Measurements from ENCODE around the gene EPG5.
"Not testable (repeated sequence)": the region's sequence is repeated elsewhere in the genome, so short reads cannot be mapped to it uniquely, and the experiment has no call there.

EPG5 gene

DNA sequence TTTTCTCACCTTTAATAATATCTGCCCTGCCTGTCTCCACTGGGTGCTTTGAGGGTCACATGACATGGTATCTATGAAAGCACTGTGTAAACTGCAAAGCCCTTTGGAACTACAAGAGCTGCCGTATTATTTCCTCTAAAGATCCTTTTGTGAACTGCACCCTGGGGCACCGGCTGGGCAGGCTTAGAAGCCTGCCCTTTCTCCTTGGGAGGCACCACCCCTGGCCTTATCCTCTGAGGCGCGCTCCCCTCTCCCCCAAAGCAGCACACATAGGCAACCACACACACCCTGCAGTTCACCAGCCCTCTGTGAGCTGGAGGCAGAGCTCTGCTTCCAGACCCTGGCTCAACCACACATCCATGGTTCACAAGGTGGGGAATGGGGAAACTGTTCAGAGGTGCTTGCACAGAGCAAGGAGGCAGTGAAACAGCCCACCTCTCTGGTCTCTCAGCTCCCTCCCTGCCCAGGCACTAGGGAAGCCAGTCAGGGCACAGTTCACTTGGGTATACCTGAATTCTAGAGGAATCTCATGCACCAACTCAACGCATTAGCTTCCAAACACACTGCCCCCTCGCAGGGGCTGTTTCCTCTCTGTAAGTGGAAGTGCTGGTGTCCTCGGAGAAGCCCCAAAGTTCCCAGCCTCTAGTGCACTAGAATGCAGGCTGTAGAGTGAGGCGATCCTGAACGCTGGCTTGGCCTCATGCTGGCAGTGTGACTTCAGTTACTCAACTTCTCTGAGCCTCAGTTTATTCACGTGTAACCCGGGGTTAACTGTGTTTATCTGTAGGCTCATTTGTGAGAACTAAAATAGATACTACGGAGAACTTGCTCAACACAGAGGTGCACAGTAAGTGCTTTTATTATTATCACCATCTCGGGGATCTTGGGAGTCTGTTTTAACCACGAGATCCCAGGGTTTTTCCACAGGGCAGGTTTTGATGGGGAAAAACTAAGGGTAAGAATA is 130.6 kb downstream of the EPG5 start:
- no peak for DNase-seq

DNA sequence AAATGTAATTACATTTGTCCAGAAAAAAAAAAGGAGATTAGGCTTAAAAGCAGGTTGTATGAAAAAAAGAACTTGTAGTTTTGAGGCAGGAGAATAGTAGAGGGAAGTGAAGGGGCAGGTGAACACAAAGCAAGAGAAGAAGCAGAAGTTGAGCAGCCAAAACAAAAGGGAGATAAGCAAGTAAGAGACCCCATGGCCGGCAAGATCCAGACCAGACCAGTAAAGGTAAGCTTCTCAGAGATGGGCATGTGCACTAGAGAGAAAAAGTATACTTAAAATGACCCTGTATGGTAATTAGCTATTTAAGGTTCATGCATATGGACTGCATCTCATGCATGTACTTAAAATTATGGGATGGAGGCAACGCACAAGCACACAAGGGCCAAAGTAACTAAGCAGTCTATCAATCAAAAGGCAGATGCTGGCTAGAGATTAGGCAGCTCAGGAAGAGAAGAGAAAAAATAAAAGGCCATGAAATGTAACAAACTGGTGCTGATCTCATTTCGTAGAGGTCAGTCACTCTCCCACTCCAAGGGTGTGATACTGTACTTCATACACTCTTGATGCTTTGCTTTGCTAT is 132.0 kb downstream of the EPG5 start:
- no peak for DNase-seq

DNA sequence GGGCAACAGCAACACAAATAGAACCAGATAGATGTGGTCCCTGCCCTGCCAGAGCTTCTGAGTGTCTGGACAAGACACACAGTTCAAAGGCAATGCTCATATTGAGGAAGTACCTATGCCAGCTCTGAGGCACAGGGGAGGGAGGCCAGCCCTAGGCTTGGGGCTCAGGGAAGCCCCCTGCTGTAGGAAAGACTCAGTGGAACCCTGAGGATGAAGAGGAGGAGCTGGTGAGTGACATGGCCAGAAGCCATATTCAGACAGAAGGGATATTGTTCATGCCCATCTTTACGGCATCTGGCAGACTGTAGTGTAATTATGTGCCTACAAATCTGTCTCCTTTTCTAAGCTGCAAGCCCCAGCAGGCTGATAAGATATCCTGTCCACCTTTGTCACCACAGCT is 132.8 kb downstream of the EPG5 start:
- DNase-seq, result no peak

DNA sequence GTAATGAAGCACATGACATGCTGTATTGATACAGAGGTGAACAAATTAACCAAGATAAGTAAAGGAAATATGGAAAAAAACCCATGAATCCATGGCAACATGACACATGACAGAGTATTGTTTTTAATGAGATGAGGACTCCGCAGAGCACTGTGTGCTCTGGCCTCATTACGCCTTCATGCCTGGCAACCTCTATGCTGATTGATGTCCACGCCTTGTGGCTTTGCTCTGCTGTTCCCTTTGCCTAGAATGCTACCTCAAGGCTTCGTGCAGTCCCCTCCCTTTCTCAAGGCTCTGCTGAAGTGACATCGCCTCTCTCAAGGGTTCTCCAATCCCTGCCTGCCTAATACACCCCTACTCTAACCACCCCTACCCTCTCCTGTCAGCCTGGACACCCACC is 133.3 kb downstream of the EPG5 start:
- no peak for DNase-seq

DNA sequence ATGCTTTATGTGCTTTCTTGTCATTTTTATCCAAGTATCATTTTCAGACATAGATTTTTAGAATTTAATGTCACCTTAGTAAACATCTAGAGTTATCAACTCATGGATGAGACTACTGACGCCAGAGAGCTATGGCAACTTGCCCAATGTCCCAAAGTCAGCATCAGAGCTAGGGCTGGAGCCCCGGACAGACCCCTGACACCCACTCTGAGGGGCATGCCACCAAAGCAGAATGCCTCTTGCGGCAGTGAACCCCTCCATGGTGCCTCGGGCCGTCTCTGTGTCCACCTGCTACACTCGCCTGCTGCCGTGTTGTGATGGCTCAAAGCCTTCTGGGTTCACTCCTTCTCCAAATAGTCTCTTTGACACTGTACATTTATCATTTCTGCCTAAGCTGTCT is 136.2 kb downstream of the EPG5 start:
- DNase-seq, result no peak

DNA sequence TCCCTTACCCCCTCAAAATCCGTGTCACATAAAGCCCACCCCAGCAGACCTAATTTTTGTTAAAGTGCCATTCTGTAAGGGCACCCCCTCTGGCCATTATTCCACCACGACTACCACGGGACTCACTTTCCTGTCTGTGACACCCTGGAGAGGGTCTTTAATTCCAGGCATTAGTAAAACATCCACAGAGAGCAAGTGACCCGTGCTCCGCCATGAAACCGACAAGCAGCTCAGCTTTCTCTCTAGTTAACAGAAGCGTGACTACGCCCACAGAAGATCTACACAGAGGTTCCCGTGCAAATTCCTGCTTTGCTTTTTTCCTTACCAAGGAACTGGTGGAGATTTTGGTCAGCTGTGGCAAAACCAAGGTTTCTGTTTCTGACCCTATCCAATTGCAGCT is 137.3 kb downstream of the EPG5 start:
- DNase-seq, result no peak

DNA sequence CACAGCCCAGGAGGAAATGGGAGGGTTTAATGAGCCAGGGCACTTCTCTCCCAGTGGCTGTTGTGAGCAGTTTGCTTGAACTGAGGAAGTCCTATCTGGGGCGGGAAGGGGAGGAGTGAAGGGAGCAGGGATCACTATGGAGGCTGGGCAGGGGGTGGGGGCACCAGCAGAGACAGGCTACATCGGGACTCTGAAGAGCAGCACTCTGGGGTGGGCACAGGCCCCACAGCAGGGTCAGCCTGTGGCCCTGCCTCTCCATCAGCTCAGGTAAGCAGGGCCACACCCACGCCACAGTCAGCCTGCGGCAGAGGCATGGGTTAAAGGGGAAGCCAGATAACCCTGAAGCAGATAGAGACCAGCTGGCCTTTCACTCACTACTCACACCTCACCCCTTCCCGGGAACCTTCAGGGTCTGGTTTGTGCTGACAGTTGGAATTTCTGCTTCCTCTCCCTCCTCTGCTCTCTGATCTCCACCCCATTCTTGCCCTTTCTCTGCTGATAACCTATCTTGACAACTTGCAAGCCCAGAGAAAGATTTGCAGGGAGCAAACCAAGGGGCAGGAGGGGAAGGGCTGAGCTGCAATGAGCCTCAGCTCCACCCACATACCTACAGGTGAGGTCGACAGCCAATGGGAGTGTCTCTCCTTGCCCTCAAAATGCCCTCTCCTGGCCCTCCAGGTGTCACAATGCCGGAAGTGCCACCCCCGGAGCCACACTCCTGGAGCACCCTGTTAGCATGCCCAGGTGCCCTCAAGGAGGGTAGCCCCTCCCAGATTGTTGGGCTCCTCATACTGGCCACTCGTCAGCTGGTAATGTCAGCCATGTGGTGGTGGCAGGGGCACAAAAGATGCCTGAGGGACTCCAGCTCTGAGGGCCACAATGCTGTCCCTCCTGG is 138.0 kb downstream of the EPG5 start:
- DNase-seq, result no peak

DNA sequence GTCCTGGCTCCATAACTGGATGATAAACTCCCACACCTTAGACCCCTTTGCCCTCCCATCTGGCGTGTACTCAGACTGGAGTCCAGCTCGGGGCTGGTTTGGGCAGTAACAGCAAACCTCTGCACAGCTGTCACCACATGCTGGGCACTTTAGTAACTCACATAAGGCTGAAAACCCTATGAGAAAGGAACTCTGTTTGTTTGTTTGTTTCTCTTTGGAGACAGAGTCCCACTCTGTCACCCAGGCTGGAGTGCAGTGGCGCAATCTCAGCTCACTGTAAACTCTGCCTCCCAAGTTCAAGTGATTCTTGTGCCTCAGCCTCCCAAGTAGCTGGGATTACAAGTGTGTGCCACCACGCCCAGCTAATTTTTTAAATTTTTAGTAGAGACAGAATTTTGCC is 140.4 kb downstream of the EPG5 start:
- not testable (repeated sequence) for DNase-seq

DNA sequence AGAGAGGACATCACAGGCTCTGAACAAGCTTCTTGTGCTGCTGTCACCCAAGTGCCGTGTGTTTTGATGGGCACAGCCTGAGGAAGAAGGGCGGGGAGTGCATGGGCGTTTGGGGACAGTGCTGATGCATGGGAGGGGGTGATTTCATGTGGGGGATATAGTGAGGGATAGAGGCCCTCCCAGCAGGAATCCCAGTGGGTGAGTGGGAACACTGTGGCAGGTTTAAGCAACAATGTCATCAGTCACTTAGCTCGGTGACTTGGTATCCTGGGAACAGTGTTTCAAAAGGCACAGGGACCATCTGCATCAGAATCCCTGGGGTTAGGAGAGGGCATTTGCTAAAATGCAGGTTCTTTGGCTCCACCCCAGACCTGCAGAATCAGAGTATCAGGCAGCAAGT is 141.0 kb downstream of the EPG5 start:
- no peak for DNase-seq

DNA sequence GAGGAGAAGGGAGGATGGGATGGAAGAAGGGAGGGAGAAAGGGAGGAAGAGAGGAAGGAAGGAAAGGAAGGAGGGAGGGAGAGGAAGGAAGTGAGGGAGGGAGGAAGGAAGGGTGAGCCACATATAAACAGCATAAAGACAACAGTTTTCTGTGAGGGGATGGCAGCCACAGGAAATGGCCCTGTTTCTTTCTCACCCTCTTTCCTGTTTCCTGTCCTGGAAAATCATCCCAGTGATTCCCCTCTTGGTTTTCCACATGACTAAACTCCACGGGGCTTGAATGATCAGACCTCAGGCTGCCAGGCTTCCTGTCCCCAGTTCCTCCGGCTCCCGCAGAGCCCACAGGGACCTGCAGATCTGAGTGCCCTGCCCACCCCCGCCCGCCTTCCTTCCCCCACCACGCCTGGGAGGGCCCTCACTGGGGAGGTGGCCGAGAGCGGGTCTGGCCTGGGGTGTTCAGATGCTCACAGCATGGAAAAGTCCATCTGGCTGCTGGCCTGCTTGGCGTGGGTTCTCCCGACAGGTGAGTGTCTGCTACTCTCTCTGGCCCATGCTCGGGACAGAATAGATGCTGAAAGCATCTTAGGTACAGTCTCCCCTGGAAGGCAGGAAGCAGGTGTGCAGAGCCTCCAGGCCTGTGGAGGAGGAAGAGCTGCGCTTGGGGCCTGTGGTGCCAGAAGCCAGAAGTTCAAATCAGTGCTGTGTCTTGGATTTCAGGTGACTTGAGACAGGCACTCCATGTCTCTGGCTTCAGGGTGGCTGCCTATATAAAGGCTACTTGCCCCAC is 141.7 kb downstream of the EPG5 start, which contains the start of gene SIGLEC15:
Gene SIGLEC15 (plus strand): TSS at position 418 of the 787 bp plus-strand sequence. CDS start 54 bp downstream, at position 472.
- no peak for DNase-seq

DNA sequence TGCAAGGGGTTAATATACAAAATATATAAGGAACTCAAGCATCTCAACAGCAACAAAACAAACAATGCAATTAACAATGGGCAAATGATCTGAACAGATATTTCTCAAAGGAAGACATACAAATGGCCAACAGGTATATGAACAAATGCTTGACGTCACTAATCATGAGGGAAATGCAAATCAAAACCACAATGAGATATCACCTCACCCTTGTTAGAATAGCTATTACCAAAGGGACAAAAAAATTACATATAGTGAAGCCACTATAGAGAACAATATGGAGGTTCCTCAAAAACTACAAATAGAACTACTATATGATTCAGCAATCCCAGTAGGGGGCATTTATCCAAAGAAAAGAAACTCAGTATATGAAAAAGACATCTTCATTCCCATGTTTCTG is 145.4 kb downstream of the EPG5 start:
- no peak for DNase-seq

DNA sequence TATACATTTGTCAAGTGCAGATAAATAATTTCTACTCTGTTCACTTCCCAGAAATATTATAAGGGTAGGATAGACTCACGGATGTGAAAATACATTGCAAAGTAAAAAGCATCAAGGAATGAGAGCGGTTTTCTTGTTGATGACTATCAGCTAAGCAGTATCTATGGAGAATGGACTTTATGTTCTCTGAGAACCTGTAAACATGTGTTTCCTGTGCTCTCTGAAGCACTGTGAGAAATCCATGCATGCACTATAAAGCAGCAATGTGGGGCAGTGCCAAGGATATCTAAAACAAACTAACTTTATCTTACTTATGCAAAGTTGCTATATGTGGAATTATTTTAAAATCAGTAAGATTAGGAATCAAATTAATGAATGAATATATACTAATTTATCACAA is 146.1 kb downstream of the EPG5 start:
- DNase-seq, result no peak

DNA sequence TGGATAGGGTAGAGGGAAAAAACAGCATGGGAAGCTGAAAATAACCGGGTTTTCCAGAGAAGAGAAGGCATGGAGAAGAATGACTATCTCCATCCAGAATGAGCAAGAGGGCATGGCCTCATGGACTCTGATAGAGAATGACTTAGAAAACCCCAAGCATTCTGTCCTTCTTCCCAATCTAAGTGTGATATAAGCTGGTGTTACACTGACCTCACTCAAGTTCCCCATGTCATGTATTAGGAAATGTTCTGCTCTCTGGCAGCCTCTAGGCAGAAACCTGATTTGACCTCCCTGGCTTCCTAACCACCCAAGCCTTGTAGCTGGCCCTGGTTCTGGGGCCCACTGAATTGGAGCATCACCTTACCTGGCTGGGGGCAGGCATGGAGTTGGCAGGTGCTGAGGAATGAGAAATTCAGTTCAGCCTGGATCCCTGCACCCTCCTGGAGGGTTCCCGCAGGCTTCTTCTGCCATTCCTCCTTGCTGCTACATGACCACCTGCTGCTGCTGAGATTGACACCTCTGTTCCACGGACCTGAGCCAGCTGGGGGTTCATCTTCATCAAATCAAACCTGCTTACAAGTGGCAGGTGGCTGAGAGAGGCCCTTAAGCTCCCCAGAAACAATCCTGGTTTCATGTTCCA is 146.9 kb downstream of the EPG5 start:
- no peak for DNase-seq

DNA sequence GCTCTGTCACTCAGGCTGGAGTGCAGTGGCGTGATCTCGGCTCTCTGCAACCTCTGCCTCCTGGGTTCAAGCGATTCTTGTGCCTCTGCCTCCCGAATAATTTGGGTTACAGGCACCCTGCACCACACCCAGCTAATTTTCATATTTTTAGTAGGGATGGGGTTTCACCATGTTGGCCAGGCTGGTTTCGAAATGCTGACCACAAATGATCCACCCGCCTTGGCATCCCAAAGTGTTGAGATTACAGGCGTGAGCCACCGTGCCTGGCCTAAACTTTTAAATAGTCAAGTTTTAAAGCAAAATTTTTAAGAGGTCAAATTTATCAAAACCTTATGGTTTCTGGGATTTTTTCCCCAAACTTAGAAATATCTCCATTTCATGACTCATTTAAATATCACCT is 148.4 kb downstream of the EPG5 start:
- DNase-seq, result not testable (repeated sequence)

DNA sequence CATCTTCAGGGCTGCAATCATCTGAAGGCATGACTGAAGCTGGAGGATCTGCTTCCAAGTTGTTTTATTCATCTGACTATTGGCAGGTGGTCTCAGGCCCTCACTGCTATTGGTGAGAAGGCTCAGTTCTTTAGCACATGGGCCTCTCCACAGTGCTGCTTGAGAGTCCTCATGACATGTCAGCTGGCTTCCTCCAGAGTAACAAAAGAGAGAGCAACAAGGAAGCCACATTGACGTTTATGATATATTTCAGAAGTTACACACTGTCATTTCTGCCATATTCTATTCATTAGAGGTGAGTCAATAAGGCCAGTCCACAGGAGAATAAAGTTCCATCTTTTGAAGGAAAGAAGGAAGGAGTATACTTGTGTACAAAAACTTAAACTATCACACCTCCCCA is 149.6 kb downstream of the EPG5 start:
- no peak for DNase-seq

DNA sequence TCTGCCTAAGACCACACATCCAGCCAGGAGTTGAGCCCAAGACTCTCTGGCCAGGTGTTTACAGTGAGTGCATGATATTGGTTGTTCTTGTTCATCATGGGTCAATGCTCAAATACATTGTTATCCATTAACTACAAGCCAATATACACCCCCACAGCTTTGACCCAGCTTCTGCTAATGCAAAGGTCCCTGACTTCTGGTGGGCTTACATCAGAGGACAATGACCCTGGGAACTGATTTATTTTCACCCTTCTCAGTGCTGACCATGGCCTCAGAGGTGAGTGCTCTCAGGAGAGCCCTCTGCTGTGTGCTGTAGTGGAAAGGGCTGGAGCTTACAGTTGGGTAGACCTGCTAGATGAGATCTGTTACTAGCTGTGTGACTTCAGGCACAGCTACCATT is 152.4 kb downstream of the EPG5 start:
- not testable (repeated sequence) for DNase-seq

DNA sequence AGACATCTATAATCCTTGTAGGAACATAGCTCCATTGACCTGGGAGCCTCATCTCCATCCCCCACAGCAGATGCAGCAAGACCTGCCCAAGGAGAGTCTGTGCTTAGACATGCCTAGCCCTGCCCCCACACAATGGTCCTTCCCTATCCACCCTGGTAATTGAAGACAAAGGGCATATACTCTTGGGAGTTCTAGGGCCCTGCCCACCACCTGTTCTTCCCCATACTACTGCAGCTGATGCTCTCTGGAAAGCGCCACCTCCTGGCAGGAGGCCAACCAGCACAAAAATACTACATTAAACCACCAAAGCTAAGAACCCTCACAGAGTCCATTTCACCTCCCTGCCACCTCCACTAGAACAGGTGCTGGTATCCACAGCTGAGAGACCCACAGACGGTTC is 160.0 kb downstream of the EPG5 start:
- not testable (repeated sequence) for DNase-seq

DNA sequence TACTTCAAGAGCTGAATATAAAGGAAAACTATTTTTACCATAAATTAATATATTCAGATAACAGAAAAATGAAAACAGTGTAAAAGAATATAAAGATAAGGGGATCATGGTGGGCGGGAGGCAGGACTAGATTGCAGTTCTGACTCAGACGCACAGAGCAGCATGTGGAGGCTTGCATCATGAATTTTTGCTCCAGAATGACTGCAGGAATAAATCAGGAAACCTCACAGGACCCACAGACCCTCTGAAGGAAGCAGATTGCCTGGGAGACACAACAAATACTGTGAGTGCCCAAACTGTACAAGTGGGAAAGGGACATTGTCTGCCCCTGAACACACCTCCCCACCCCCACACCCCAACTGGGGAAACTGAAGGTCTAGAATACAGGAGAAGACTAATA is 160.9 kb downstream of the EPG5 start:
- no peak for DNase-seq

DNA sequence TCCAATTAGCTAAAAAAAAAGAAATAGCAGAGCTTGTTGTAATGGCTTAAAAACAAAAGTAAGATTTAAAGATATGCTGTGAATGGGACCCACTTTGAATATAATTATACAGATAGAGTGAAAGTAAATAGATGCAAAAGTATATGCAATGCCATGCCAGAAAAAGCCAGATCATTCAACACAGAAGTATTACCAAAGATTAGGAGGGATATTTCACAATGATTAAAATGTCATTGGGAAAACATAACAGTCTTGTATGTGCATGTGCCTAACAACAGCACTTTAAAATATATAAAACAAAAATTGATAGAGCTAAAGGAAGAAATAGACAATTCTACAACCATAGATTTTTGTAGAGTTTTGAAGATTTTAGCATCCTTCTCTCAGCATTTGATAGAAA is 161.6 kb downstream of the EPG5 start:
- DNase-seq, result peak; percentile 30

DNA sequence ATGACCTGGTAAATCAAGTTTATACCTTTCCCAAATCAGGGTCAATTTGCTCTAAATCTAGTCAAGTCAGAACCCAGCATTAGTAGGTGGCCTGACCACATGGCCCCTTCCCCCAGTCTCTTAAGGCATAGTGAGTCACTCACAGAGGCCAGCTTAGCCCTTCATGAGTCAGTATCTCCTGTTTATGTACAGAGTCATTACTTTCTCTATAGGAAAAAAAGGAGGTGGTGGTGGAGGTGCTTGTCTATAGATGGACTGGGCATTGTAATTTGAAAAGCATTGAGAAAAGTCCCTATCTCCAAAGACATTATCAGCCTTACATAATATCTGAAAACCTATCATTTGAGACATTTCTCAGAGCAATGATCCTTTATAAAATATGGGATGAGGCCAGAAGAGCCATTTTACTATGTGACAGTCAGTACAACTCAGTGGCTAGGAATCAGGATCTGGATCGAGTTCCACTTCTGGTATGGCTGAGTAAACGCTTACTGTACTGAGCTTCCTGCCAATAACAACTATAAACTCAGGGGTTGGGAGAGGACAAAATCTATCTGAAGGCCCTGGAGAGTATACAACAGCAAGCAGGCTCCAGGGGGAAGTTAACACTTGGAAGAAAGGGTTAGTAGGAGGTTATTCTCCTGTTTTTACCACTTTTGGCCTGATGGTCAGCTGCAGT is 164.2 kb downstream of the EPG5 start:
- peak; percentile 100 for DNase-seq

DNA sequence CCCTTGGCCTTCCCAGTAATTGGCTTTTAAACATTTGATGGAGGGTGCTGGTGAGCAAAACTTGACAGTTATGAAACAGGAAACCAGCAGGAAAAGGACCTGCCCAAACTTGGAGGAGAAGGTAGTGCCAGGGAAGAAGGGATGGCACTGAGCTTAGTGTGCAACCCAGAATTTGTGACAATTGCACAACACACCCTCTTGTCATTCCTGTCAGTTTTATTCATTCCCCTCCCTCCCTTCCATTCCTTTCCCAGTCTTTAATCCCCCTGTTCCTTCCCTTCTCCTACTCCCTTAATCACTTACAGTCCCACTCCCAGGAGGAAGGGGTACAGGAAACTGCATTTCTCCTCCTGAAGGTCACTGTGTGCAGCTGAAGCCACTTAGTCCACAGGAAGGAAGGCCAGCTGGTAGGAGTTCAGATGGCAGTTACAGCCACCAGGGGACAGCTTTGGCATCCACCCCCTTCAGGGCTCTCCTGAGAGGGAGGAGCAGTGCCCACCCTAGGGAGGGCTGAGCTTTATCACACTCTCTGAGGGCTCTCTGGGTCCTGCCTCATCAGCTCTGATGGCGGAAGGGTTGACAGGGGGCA is 165.6 kb downstream of the EPG5 start:
- DNase-seq, result peak; percentile 21

All from HCEC 1CT (cell line).